ENCODE results near the gene SHH. TPM values are rescaled to one million over a fixed set of nuclear protein-coding genes. Genes with fewer than 3 reads are reported as not detected.

Gene SHH
- total and polyA plus RNA-seq, 2 donors (not counting 3 experiments of a cell fraction or from before 2014, with no cell fraction given) = not detected

- H3K79me2 ChIP-seq (ENCODE audit: control insufficient read depth, insufficient read depth, low read length) = no peaks in the 10 kb centered on the region
- TF ChIP-seq EZH2 (IDR thresholded peaks at IDR 0.05; ENCODE audit: borderline replicate concordance, low read depth, low read length, severe bottlenecking) = no peak
- H3K9me1 ChIP-seq (replicated peaks; ENCODE audit: control insufficient read depth, extremely low read depth, insufficient read depth, low read length) = no peaks in the 10 kb centered on the region
- H3K27ac ChIP-seq (ENCODE audit: insufficient read depth, low read depth, low read length) = no peak overlapping the region
- H3K9ac ChIP-seq (replicated peaks; ENCODE audit: extremely low read depth, insufficient read depth, low read length) = no peak overlapping the region
- POLR2A ChIA-PET = no interaction called here
- peaks cover 0 to 2% of the 10 kb centered on the region in 2 experiments for H3K27me3 ChIP-seq (ENCODE audit: control insufficient read depth in 2 of 2, insufficient read depth in 2 of 2, low read length in 2 of 2)
- no peak overlapping the region for H3K4me2 ChIP-seq (ENCODE audit: insufficient read depth, low read length)
- H3K36me3 ChIP-seq (ENCODE audit: control insufficient read depth in 2 of 2, extremely low read depth in 1 of 2, insufficient read depth in 2 of 2, low read length in 2 of 2) = no peaks in the 10 kb centered on the region
- CTCF ChIA-PET = interaction anchor here (1.2 to 1.9 kb wide), 2 partner anchors 10 to 192 kb away, joined by 5 to 9 read pairs; no protein-coding TSS in a partner anchor
- no peaks in the 10 kb centered on the region for H3K4me1 ChIP-seq (ENCODE audit: control insufficient read depth, extremely low read depth, insufficient read depth, low read length)
- no peak overlapping the region for H2AFZ ChIP-seq (ENCODE audit: low read depth, low read length)
- no TSS peak for BruUV-seq (replicated peaks)
- FAIRE-seq = no peak
- H4K20me1 ChIP-seq (replicated peaks; ENCODE audit: control insufficient read depth, extremely low read depth, insufficient read depth, low read length) = no peaks in the 10 kb centered on the region
- dilution Hi-C loops (cut with MboI; ENCODE audit: extremely low pct_ligation_motif_present, low sequenced_read_pairs) = no loop called here
- H3K4me3 ChIP-seq (replicated peaks in 1 of 3; ENCODE audit: insufficient read depth in 1 of 3, low read depth in 1 of 3, low read length in 3 of 3) = no peak overlapping the region
- intact Hi-C loops (cut with micrococcal nuclease) = no loop called here
- H3K9me3 ChIP-seq (replicated peaks; ENCODE audit: control insufficient read depth, insufficient read depth, low read length) = no peaks in the 10 kb centered on the region
- no peak for DNase-seq (ENCODE audit: low read depth, low spot score)
Observed at GRCh38 chr7:155791214-155791737, 21.0 kb downstream of the SHH start.

- peaks cover 0 to 2% of the 10 kb centered on the region in 2 experiments for H3K27me3 ChIP-seq (ENCODE audit: control insufficient read depth in 2 of 2, insufficient read depth in 2 of 2, low read length in 2 of 2)
- FAIRE-seq (no peak), DNase-seq (ENCODE audit: low read depth, low spot score) (no peak)
- no peak overlapping the region for H3K27ac ChIP-seq (ENCODE audit: insufficient read depth, low read depth, low read length)
- ChIA-PET POLR2A (no interaction called here), CTCF (interaction anchor here (1.2 to 1.9 kb wide), 2 partner anchors 9 to 192 kb away, joined by 5 to 9 read pairs; no protein-coding TSS in a partner anchor)
- no peak overlapping the region for H2AFZ ChIP-seq (ENCODE audit: low read depth, low read length)
- intact Hi-C loops (cut with micrococcal nuclease) (no loop called here), dilution Hi-C loops (cut with MboI; ENCODE audit: extremely low pct_ligation_motif_present, low sequenced_read_pairs) (no loop called here)
- no peaks in the 10 kb centered on the region for H3K9me1 ChIP-seq (replicated peaks; ENCODE audit: control insufficient read depth, extremely low read depth, insufficient read depth, low read length)
- TF ChIP-seq EZH2 (IDR thresholded peaks at IDR 0.05; ENCODE audit: borderline replicate concordance, low read depth, low read length, severe bottlenecking) (no peak), POLR2AphosphoS5 (IDR thresholded peaks at IDR 0.05; ENCODE audit: insufficient read depth, low read depth, low read length) (no peak), JUN (IDR thresholded peaks at IDR 0.05; ENCODE audit: borderline replicate concordance, insufficient read depth, insufficient read length, low read depth) (no peak), POLR2A (IDR thresholded peaks at IDR 0.05; ENCODE audit: low read depth, low read length) (no peak), GATA2 (IDR thresholded peaks at IDR 0.05; ENCODE audit: insufficient read depth, insufficient read length, low read depth, low read length) (no peak), CTCF (IDR thresholded peaks at IDR 0.05; ENCODE audit: extremely low read depth in 1 of 2, insufficient read depth in 1 of 2, low read depth in 1 of 2, low read length in 2 of 2) (no peak)
- TF ChIP-seq, protein P1, sequence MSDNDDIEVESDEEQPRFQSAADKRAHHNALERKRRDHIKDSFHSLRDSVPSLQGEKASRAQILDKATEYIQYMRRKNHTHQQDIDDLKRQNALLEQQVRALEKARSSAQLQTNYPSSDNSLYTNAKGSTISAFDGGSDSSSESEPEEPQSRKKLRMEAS (IDR thresholded peaks at IDR 0.05; ENCODE audit: insufficient read depth, insufficient read length) = no peak
- H3K9ac ChIP-seq (replicated peaks; ENCODE audit: extremely low read depth, insufficient read depth, low read length) = no peak overlapping the region
- no peaks in the 10 kb centered on the region for H3K79me2 ChIP-seq (ENCODE audit: control insufficient read depth, insufficient read depth, low read length)
- no TSS peak for BruUV-seq (replicated peaks)
- no peak overlapping the region for H3K4me3 ChIP-seq (replicated peaks in 1 of 3; ENCODE audit: insufficient read depth in 1 of 3, low read depth in 1 of 3, low read length in 3 of 3)
- no peaks in the 10 kb centered on the region for H4K20me1 ChIP-seq (replicated peaks; ENCODE audit: control insufficient read depth, extremely low read depth, insufficient read depth, low read length)
- no peaks in the 10 kb centered on the region for H3K4me1 ChIP-seq (ENCODE audit: control insufficient read depth, extremely low read depth, insufficient read depth, low read length)
- H3K36me3 ChIP-seq (ENCODE audit: control insufficient read depth in 2 of 2, extremely low read depth in 1 of 2, insufficient read depth in 2 of 2, low read length in 2 of 2) = no peaks in the 10 kb centered on the region
- no peak overlapping the region for H3K4me2 ChIP-seq (ENCODE audit: insufficient read depth, low read length)
- H3K9me3 ChIP-seq (replicated peaks; ENCODE audit: control insufficient read depth, insufficient read depth, low read length) = no peaks in the 10 kb centered on the region
Observed at GRCh38 chr7:155790666-155791065, 21.6 kb downstream of the SHH start.
